Osteoblast (primary cell): ENCODE measurements around the gene TYMP. TPM values are rescaled to one million over a fixed set of nuclear protein-coding genes. Genes with fewer than 3 reads are reported as not detected.

Experiments
- DNase-seq: peaks from one replicate; pipeline ENCODE4 v3.0.0; 2011; ENCODE audit warnings: low spot score, mixed read lengths; ENCODE audit not compliant: insufficient read length; ENCODE audit errors: missing footprints
- H2AFZ ChIP-seq: 2 replicates; pipeline ENCODE4 v1.6.0; 2011; ENCODE audit warnings: mild to moderate bottlenecking, low read length
- H3K27ac ChIP-seq: 2 replicates; pipeline ENCODE4 v1.5.1; 2011; ENCODE audit warnings: mild to moderate bottlenecking, low read depth, low read length, moderate library complexity
- H3K27me3 ChIP-seq: 2 replicates; pipeline ENCODE4 v1.6.0; 2012; ENCODE audit warnings: mild to moderate bottlenecking, control low read depth, inconsistent platforms, low read length, moderate library complexity; ENCODE audit not compliant: insufficient read depth
- H3K36me3 ChIP-seq: 2 replicates; pipeline ENCODE4 v1.5.1; 2011; ENCODE audit warnings: mild to moderate bottlenecking, low read length, control low read depth, moderate library complexity; ENCODE audit not compliant: insufficient read depth
- H3K4me1 ChIP-seq: 2 replicates; pipeline ENCODE4 v1.5.1; 2011; ENCODE audit warnings: mild to moderate bottlenecking, low read length, control low read depth, moderate library complexity; ENCODE audit not compliant: insufficient read depth
- H3K4me2 ChIP-seq: 2 replicates; pipeline ENCODE4 v1.6.0; 2011; ENCODE audit warnings: mild to moderate bottlenecking, low read length; ENCODE audit not compliant: insufficient read depth
- H3K4me3 ChIP-seq: fragments of 200-600 bp; sonication (generic); 3 replicates; pipeline ENCODE4 v1.5.1; 2012; ENCODE audit warnings: mild to moderate bottlenecking, low read length, inconsistent platforms; ENCODE audit not compliant: insufficient read depth
- H3K79me2 ChIP-seq: 2 replicates; pipeline ENCODE4 v1.6.0; 2012; ENCODE audit warnings: mild to moderate bottlenecking, low read length, control low read depth, inconsistent platforms; ENCODE audit not compliant: insufficient read depth
- H3K9me3 ChIP-seq: 2 replicates; pipeline ENCODE4 v1.5.1; 2011; ENCODE audit warnings: low read depth, low read length, control low read depth
- H4K20me1 ChIP-seq: 2 replicates; pipeline ENCODE4 v1.6.0; 2012; ENCODE audit warnings: mild to moderate bottlenecking, low read length, control low read depth; ENCODE audit not compliant: insufficient read depth
- total RNA-seq: library from RNA; depleted of rRNA; stranded (reverse); fragments of >200 nt; gene quantifications from 2 replicates; pipeline ENCODE4 v1.2.3, GENCODE V29; 2012
- TF ChIP-seq, protein P1 (sequence below): IDR thresholded peaks from 2 replicates; pipeline ENCODE4 v1.5.1; 2011; ENCODE audit warnings: mild to moderate bottlenecking, low read depth, low read length, moderate library complexity; ENCODE audit errors: extremely low read depth

TYMP gene
- total RNA-seq, 1 donor: 30.0 TPM

GRCh38 chr22:50577697-50577986, 47.8 kb upstream of the TYMP start:
- no peaks in the 10 kb centered on the region for H4K20me1 ChIP-seq
- no peak overlapping the region for H3K4me3 ChIP-seq
- peaks cover 7% of the 10 kb centered on the region for H3K36me3 ChIP-seq
- peaks cover 18% of the 10 kb centered on the region for H3K4me1 ChIP-seq
- peak; percentile 30 for DNase-seq
- peaks cover 8% of the 10 kb centered on the region for H3K79me2 ChIP-seq
- no peaks in the 10 kb centered on the region for H3K9me3 ChIP-seq
- H2AFZ ChIP-seq: no peak overlapping the region
- no peak overlapping the region for H3K4me2 ChIP-seq
- H3K27me3 ChIP-seq: no peaks in the 10 kb centered on the region
- TF ChIP-seq, protein P1, sequence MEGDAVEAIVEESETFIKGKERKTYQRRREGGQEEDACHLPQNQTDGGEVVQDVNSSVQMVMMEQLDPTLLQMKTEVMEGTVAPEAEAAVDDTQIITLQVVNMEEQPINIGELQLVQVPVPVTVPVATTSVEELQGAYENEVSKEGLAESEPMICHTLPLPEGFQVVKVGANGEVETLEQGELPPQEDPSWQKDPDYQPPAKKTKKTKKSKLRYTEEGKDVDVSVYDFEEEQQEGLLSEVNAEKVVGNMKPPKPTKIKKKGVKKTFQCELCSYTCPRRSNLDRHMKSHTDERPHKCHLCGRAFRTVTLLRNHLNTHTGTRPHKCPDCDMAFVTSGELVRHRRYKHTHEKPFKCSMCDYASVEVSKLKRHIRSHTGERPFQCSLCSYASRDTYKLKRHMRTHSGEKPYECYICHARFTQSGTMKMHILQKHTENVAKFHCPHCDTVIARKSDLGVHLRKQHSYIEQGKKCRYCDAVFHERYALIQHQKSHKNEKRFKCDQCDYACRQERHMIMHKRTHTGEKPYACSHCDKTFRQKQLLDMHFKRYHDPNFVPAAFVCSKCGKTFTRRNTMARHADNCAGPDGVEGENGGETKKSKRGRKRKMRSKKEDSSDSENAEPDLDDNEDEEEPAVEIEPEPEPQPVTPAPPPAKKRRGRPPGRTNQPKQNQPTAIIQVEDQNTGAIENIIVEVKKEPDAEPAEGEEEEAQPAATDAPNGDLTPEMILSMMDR: no peak
- H3K27ac ChIP-seq: no peak overlapping the region

DNA sequence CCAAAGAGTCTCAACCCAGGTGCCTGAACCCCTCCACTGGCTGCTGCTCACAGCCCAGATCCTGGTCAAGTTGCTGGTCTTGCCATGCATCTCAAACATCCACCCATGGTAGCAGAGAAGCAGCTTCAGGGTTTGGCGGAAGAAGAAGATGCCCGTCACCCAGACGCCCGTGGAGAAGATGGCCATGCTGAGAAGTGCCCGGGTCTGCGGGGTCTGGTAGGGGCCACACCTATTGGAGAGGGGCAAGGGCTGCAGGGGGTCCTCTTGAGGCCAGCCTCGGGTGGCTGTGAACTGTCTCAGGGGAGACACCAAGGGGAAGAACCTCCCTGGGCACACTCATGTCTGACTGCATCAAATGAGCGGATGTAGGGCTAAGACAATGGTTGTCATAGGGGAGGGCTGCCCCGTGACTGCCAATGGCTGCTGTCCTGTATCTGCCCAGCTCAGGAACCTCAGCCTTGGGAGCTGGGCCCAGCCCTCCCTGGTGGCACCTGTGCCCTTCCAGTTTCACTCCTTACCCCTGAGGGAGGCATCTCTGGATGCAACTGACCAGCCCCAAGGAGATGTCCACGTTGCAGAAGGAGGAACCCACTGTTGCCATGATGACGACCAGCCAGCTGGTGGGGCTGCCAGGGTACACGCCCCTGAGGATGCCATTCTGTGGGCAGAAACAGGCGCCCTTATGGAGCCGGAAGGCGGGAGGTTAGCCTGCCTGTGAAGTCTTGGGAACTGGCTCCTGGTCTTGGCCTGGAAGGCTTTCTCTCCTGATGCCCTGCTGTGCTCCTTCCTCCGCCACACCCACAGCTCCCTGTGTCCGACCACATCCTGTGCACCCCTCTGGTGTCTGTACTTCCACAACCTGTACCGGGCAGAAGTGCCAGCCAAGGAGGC, 47.2 kb upstream of the TYMP start:
- Histone ChIP-seq H3K36me3 (peaks cover 7% of the 10 kb centered on the region), H2AFZ (no peak overlapping the region), H3K4me3 (no peak overlapping the region), H3K27me3 (no peaks in the 10 kb centered on the region), H3K4me1 (peaks cover 17% of the 10 kb centered on the region), H3K9me3 (no peaks in the 10 kb centered on the region), H3K79me2 (peaks cover 8% of the 10 kb centered on the region), H3K4me2 (no peak overlapping the region), H3K27ac (no peak overlapping the region), H4K20me1 (no peaks in the 10 kb centered on the region)
- TF ChIP-seq, protein P1: no peak
- peak; percentile 89 for DNase-seq

GRCh38 chr22:50576070-50576469, 46.3 kb upstream of the TYMP start:
- no peak overlapping the region for H3K27ac ChIP-seq
- H3K4me2 ChIP-seq: no peak overlapping the region
- TF ChIP-seq, protein P1: peak; percentile 41
- no peak overlapping the region for H2AFZ ChIP-seq
- peaks cover 11% of the 10 kb centered on the region for H3K4me1 ChIP-seq
- H3K27me3 ChIP-seq: no peaks in the 10 kb centered on the region
- H3K79me2 ChIP-seq: no peaks in the 10 kb centered on the region
- H3K36me3 ChIP-seq: peaks cover 7% of the 10 kb centered on the region
- H3K4me3 ChIP-seq: no peak overlapping the region
- DNase-seq: peak; percentile 90
- no peaks in the 10 kb centered on the region for H3K9me3 ChIP-seq
- H4K20me1 ChIP-seq: no peaks in the 10 kb centered on the region

- Histone ChIP-seq H4K20me1 (no peaks in the 10 kb centered on the region), H3K4me3 (no peak overlapping the region), H3K36me3 (peaks cover 7% of the 10 kb centered on the region), H3K79me2 (no peaks in the 10 kb centered on the region), H3K9me3 (no peaks in the 10 kb centered on the region), H3K4me1 (peaks cover 11% of the 10 kb centered on the region), H2AFZ (no peak overlapping the region), H3K4me2 (no peak overlapping the region), H3K27me3 (no peaks in the 10 kb centered on the region), H3K27ac (no peak overlapping the region)
- TF ChIP-seq, protein P1: no peak
- DNase-seq: peak; percentile 80
Measured at GRCh38 chr22:50575426-50575941, 45.7 kb upstream of the TYMP start.
